ENCODE measurements around the gene RNF44. TPM values are rescaled to one million over a fixed set of nuclear protein-coding genes. Genes with fewer than 3 reads are reported as not detected.

Gene RNF44
- total and polyA plus RNA-seq, 2 donors (not counting 3 experiments of a cell fraction or from before 2014, with no cell fraction given) = 19.8 to 50.2 TPM

GRCh38 chr5:176578391-176578808 lies 41.2 kb upstream of the RNF44 start:
- ChIA-PET CTCF (interaction anchor here (1.0 to 1.8 kb wide), 3 partner anchors 8 to 82 kb away, joined by 4 to 5 read pairs (median 5); no protein-coding TSS in a partner anchor), POLR2A (no interaction called here)
- TF ChIP-seq EZH2 (IDR thresholded peaks at IDR 0.05; ENCODE audit: borderline replicate concordance, low read depth, low read length, severe bottlenecking) (no peak), CTCF (IDR thresholded peaks at IDR 0.05; ENCODE audit: extremely low read depth in 1 of 2, insufficient read depth in 1 of 2, low read depth in 1 of 2, low read length in 2 of 2) (peak; percentile 35 to 62)
- Histone ChIP-seq H2AFZ (ENCODE audit: low read depth, low read length) (no peak overlapping the region), H3K27me3 (ENCODE audit: control insufficient read depth in 2 of 2, insufficient read depth in 2 of 2, low read length in 2 of 2) (no peaks in the 10 kb centered on the region), H3K4me2 (ENCODE audit: insufficient read depth, low read length) (no peak overlapping the region), H3K4me3 (replicated peaks in 1 of 3; ENCODE audit: insufficient read depth in 1 of 3, low read depth in 1 of 3, low read length in 3 of 3) (no peak overlapping the region), H3K27ac (ENCODE audit: insufficient read depth, low read depth, low read length) (no peak overlapping the region), H3K36me3 (ENCODE audit: control insufficient read depth in 2 of 2, extremely low read depth in 1 of 2, insufficient read depth in 2 of 2, low read length in 2 of 2) (no peaks in the 10 kb centered on the region), H4K20me1 (replicated peaks; ENCODE audit: control insufficient read depth, extremely low read depth, insufficient read depth, low read length) (no peaks in the 10 kb centered on the region), H3K9me3 (replicated peaks; ENCODE audit: control insufficient read depth, insufficient read depth, low read length) (no peaks in the 10 kb centered on the region), H3K9me1 (replicated peaks; ENCODE audit: control insufficient read depth, extremely low read depth, insufficient read depth, low read length) (no peaks in the 10 kb centered on the region), H3K4me1 (ENCODE audit: control insufficient read depth, extremely low read depth, insufficient read depth, low read length) (no peaks in the 10 kb centered on the region), H3K79me2 (ENCODE audit: control insufficient read depth, insufficient read depth, low read length) (no peaks in the 10 kb centered on the region), H3K9ac (replicated peaks; ENCODE audit: extremely low read depth, insufficient read depth, low read length) (no peak overlapping the region)
- DNase-seq (ENCODE audit: low read depth, low spot score) (peak; percentile 43), FAIRE-seq (peak; percentile 74)
- dilution Hi-C loops (cut with MboI; ENCODE audit: extremely low pct_ligation_motif_present, low sequenced_read_pairs) (no loop called here), intact Hi-C loops (cut with micrococcal nuclease) (loop anchor here (1.0 kb wide), 1 partner anchor 162 kb away; the partner anchor contains the start of gene CLTB)
- no TSS peak for BruUV-seq (replicated peaks)

GRCh38 chr5:176577312-176578176 lies 40.3 kb upstream of the RNF44 start:
- Histone ChIP-seq H3K27me3 (ENCODE audit: control insufficient read depth in 2 of 2, insufficient read depth in 2 of 2, low read length in 2 of 2) (no peaks in the 10 kb centered on the region), H3K4me1 (ENCODE audit: control insufficient read depth, extremely low read depth, insufficient read depth, low read length) (no peaks in the 10 kb centered on the region), H3K4me3 (replicated peaks in 1 of 3; ENCODE audit: insufficient read depth in 1 of 3, low read depth in 1 of 3, low read length in 3 of 3) (no peak overlapping the region), H2AFZ (ENCODE audit: low read depth, low read length) (no peak overlapping the region), H3K9me1 (replicated peaks; ENCODE audit: control insufficient read depth, extremely low read depth, insufficient read depth, low read length) (no peaks in the 10 kb centered on the region), H3K9me3 (replicated peaks; ENCODE audit: control insufficient read depth, insufficient read depth, low read length) (no peaks in the 10 kb centered on the region), H4K20me1 (replicated peaks; ENCODE audit: control insufficient read depth, extremely low read depth, insufficient read depth, low read length) (no peaks in the 10 kb centered on the region), H3K36me3 (ENCODE audit: control insufficient read depth in 2 of 2, extremely low read depth in 1 of 2, insufficient read depth in 2 of 2, low read length in 2 of 2) (no peaks in the 10 kb centered on the region), H3K9ac (replicated peaks; ENCODE audit: extremely low read depth, insufficient read depth, low read length) (no peak overlapping the region), H3K4me2 (ENCODE audit: insufficient read depth, low read length) (no peak overlapping the region), H3K27ac (ENCODE audit: insufficient read depth, low read depth, low read length) (no peak overlapping the region), H3K79me2 (ENCODE audit: control insufficient read depth, insufficient read depth, low read length) (no peaks in the 10 kb centered on the region)
- FAIRE-seq (no peak), DNase-seq (ENCODE audit: low read depth, low spot score) (no peak)
- ChIA-PET CTCF (interaction anchor here (0.7 kb wide), 1 partner anchor 41 kb away, joined by 3 read pairs; no protein-coding TSS in a partner anchor), POLR2A (no interaction called here)
- intact Hi-C loops (cut with micrococcal nuclease) (loop anchor here (1.0 kb wide), 1 partner anchor 161 kb away; the partner anchor contains the start of gene CLTB), dilution Hi-C loops (cut with MboI; ENCODE audit: extremely low pct_ligation_motif_present, low sequenced_read_pairs) (no loop called here)
- TF ChIP-seq CTCF (IDR thresholded peaks at IDR 0.05; ENCODE audit: extremely low read depth in 1 of 2, insufficient read depth in 1 of 2, low read depth in 1 of 2, low read length in 2 of 2) (no peak), EZH2 (IDR thresholded peaks at IDR 0.05; ENCODE audit: borderline replicate concordance, low read depth, low read length, severe bottlenecking) (no peak), POLR2A (IDR thresholded peaks at IDR 0.05; ENCODE audit: low read depth, low read length) (no peak), MAX (IDR thresholded peaks at IDR 0.05; ENCODE audit: insufficient read depth, insufficient read length) (no peak), FOS (IDR thresholded peaks at IDR 0.05; ENCODE audit: borderline replicate concordance, insufficient read depth, low read length) (no peak), JUN (IDR thresholded peaks at IDR 0.05; ENCODE audit: borderline replicate concordance, insufficient read depth, insufficient read length, low read depth) (no peak), GATA2 (IDR thresholded peaks at IDR 0.05; ENCODE audit: insufficient read depth, insufficient read length, low read depth, low read length) (no peak), MYC (IDR thresholded peaks at IDR 0.05; ENCODE audit: low read depth, low read length) (no peak), POLR2AphosphoS5 (IDR thresholded peaks at IDR 0.05; ENCODE audit: insufficient read depth, low read depth, low read length) (no peak)
- no TSS peak for BruUV-seq (replicated peaks)
